GM18505 (cell line): Measurements from ENCODE around the gene TAPT1.

ENCODE experiments used
- ATAC-seq: cut with Tn5 transposase; IDR thresholded peaks from one replicate; pipeline ENCODE4 v1.9.1; 2021; ENCODE audit not compliant: unreplicated experiment
- POLR2A ChIP-seq: IDR thresholded peaks from 4 replicates; pipeline ENCODE4 v1.6.1; 2011; ENCODE audit warnings: borderline replicate concordance; ENCODE audit not compliant: insufficient read depth, insufficient read length; ENCODE audit errors: extremely low read depth

TAPT1 gene

DNA sequence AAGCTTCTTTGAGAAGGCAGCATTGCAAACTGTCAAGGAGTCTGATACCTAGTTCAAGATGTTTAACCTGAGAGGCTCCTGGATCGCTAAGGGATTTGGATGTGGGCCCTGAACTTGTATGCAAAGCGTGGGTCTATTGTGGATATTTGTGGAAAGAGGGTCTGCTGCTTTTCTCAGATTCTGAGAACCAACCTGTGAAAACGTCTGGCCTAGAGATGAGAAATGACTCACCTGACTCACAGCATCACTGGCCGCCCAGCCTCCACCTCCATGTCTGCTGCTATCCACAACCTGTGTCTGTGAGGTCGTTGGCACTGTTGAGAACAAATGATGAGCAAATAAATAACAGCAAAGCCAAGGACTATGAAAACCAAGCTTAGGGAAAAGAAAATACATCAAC lies 109.1 kb downstream of the TAPT1 start:
- no peak for TF ChIP-seq POLR2A
- no peak for ATAC-seq

- TF ChIP-seq POLR2A, result no peak
- ATAC-seq, result no peak
Observed at GRCh38 chr4:16116493-16116990, 109.7 kb downstream of the TAPT1 start.

- no peak for ATAC-seq
- TF ChIP-seq POLR2A, result no peak
Observed at GRCh38 chr4:16116019-16116418, 110.3 kb downstream of the TAPT1 start.

GRCh38 chr4:16114546-16114945 lies 111.7 kb downstream of the TAPT1 start:
- TF ChIP-seq POLR2A, result no peak
- no peak for ATAC-seq

- ATAC-seq, result no peak
- no peak for TF ChIP-seq POLR2A
Observed at GRCh38 chr4:16113741-16114140, 112.5 kb downstream of the TAPT1 start.

DNA sequence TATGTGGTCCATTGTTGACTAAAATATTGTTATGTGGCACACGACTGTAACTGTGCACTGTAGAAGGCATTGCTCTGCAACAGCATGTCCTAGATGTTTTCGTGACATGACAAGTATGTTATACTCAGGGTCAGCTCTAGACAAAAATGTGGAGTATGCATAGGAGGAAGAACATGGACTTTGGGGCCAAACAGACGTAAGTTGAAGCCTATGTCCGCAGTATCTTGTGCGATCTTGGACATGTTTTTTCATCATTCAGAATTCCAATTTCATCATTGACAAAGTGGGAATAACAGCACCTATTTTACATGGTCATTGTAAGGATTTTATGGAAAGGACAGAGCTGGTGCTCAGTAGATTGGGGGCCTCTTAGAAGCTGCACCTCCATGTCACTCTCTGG lies 114.7 kb downstream of the TAPT1 start:
- no peak for TF ChIP-seq POLR2A
- ATAC-seq, result no peak

DNA sequence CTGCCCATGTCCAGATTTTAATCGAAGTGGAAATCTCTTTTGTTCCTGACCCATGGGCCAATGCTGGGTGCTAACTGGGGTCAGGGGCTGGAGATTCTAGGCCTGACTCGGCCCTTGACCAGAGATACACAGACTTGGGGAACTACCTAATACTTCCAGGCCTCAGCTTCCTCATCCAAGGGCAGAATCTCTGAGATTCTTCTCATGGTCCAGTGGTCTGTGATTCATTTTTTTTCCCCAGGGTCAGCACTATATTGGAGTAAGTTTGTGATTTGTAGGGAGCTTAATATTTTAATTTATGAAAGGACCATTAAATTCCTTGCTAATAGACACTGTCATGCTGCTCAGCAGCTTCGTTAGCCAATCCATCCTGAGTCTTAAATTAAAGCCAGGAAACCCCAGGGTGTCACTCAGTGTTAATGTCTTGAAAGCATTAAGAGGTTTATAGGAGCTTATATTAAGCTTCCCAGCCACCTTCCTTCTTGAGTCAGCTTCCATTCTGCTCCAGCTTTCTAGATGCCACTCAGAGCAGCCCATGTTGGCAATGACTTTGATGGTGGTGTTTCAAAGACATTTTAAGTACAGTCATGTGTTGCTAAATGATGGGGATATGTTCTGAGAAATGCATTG lies 115.5 kb downstream of the TAPT1 start:
- no peak for TF ChIP-seq POLR2A
- ATAC-seq, result no peak
